HCT116 (cell line): ENCODE results near the gene GMPR2.

Source experiments
- CBX3 ChIP-seq: IDR thresholded peaks from 2 replicates; pipeline ENCODE4 v1.6.1; 2012; ENCODE audit warnings: low read depth
- EZH2 ChIP-seq: fragments of 200-600 bp; sonication (generic); IDR thresholded peaks from 2 replicates; pipeline ENCODE4 v1.6.1; 2017; ENCODE audit warnings: antibody characterized with exemption, mixed run types
- POLR2A ChIP-seq: IDR thresholded peaks from 2 replicates; pipeline ENCODE4 v1.7.0; 2011; ENCODE audit warnings: borderline replicate concordance; ENCODE audit not compliant: insufficient read depth, insufficient read length; ENCODE audit errors: extremely low read depth
- POLR2AphosphoS5 ChIP-seq: IDR thresholded peaks from 2 replicates; pipeline ENCODE4 v1.6.1; 2011; ENCODE audit warnings: mild to moderate bottlenecking, low read depth, low read length, moderate library complexity
- RAD21 ChIP-seq: IDR thresholded peaks from 2 replicates; pipeline ENCODE4 v1.6.1; 2012; ENCODE audit warnings: low read depth, mild to moderate bottlenecking
- SP1 ChIP-seq: IDR thresholded peaks from 2 replicates; pipeline ENCODE4 v1.6.1; 2012; ENCODE audit warnings: low read depth
- YY1 ChIP-seq: IDR thresholded peaks from 2 replicates; pipeline ENCODE4 v1.6.1; 2011; ENCODE audit warnings: low read length, low read depth, moderate library complexity, mild to moderate bottlenecking; ENCODE audit not compliant: insufficient replicate concordance; ENCODE audit errors: extremely low read depth
- ZNF274 ChIP-seq: fragments of 200-500 bp; sonication (Bioruptor generic); IDR thresholded peaks from 2 replicates; pipeline ENCODE4 v1.6.1; 2014; ENCODE audit warnings: mild to moderate bottlenecking, low read depth, low read length, inconsistent platforms
- TF ChIP-seq, protein P1 (sequence below), 3 experiments: fragments of 200-600 bp in 1 of 3; sonication (generic) in 1 of 3; IDR thresholded peaks in 2 of 3; conservative IDR thresholded peaks in 1 of 3; 2 replicates each; pipeline ENCODE4 v1.5.1; 2012 to 2017; ENCODE audit warnings: low read depth in 2 of 3, low read length in 2 of 3, antibody characterized with exemption in 1 of 3, borderline replicate concordance in 1 of 3, control low read depth in 1 of 3, mild to moderate bottlenecking in 1 of 3, mixed read lengths in 1 of 3, mixed run types in 1 of 3, moderate library complexity in 1 of 3; ENCODE audit not compliant: insufficient read depth in 1 of 3
- TF ChIP-seq, protein P2 (sequence below): IDR thresholded peaks from 2 replicates; pipeline ENCODE4 v1.6.1; 2012
- TF ChIP-seq, protein P3 (sequence below): IDR thresholded peaks from 2 replicates; pipeline ENCODE4 v1.6.1; 2012; ENCODE audit warnings: low read depth

DNA sequence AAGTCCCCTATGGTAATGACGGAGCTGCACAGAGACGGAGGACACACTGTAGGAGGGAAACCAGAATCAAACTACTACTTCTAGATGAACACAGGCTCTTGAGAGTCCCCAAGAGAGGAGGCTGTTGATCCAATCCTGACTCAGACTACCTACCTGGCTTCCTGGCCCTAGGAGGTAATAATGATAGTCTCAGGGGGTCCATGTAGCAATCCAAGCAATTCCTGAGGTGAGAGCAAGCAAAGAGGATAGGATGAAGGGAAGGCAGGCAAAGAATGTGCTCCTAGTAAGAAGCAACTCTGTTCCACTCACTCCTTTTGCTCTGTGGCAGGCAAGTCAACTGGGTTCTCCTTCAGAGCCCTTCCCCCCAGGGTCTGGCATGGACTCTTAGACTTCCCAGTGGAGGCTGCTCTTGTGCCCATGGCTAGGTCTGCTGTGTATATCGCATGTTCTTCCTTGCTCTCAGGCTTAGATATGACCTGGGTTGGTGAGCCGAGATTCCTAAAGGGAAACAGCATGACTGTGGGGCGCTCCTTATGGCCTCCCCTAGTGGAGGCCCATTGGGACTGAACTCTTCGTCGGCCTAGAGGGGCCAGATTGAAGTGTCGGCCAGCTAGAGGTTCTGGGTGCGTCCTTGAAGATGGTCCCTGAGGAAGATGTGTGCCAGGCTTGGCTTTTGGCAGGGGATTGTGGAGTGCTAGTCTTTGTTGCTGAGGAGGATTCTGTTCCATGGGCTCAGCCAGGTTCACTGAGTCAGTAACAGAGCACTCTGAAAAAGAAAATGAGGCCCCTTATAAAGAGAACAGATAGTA lies 7.6 kb downstream of the GMPR2 start:
- TF ChIP-seq, protein P1, sequence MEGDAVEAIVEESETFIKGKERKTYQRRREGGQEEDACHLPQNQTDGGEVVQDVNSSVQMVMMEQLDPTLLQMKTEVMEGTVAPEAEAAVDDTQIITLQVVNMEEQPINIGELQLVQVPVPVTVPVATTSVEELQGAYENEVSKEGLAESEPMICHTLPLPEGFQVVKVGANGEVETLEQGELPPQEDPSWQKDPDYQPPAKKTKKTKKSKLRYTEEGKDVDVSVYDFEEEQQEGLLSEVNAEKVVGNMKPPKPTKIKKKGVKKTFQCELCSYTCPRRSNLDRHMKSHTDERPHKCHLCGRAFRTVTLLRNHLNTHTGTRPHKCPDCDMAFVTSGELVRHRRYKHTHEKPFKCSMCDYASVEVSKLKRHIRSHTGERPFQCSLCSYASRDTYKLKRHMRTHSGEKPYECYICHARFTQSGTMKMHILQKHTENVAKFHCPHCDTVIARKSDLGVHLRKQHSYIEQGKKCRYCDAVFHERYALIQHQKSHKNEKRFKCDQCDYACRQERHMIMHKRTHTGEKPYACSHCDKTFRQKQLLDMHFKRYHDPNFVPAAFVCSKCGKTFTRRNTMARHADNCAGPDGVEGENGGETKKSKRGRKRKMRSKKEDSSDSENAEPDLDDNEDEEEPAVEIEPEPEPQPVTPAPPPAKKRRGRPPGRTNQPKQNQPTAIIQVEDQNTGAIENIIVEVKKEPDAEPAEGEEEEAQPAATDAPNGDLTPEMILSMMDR (IDR thresholded peaks at IDR 0.05 in 2 of 3, conservative IDR thresholded peaks at IDR 0.05 in 1 of 3; ENCODE audit: borderline replicate concordance in 1 of 3, insufficient read depth in 1 of 3, low read depth in 2 of 3, low read length in 2 of 3): no peak
- no peak for TF ChIP-seq SP1
- no peak for TF ChIP-seq POLR2A
- no peak for TF ChIP-seq CBX3
- no peak for TF ChIP-seq EZH2
- TF ChIP-seq RAD21: no peak
- no peak for TF ChIP-seq POLR2AphosphoS5
- no peak for TF ChIP-seq ZNF274
- no peak for TF ChIP-seq YY1
- TF ChIP-seq, protein P2, sequence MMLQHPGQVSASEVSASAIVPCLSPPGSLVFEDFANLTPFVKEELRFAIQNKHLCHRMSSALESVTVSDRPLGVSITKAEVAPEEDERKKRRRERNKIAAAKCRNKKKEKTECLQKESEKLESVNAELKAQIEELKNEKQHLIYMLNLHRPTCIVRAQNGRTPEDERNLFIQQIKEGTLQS: no peak
- TF ChIP-seq, protein P3, sequence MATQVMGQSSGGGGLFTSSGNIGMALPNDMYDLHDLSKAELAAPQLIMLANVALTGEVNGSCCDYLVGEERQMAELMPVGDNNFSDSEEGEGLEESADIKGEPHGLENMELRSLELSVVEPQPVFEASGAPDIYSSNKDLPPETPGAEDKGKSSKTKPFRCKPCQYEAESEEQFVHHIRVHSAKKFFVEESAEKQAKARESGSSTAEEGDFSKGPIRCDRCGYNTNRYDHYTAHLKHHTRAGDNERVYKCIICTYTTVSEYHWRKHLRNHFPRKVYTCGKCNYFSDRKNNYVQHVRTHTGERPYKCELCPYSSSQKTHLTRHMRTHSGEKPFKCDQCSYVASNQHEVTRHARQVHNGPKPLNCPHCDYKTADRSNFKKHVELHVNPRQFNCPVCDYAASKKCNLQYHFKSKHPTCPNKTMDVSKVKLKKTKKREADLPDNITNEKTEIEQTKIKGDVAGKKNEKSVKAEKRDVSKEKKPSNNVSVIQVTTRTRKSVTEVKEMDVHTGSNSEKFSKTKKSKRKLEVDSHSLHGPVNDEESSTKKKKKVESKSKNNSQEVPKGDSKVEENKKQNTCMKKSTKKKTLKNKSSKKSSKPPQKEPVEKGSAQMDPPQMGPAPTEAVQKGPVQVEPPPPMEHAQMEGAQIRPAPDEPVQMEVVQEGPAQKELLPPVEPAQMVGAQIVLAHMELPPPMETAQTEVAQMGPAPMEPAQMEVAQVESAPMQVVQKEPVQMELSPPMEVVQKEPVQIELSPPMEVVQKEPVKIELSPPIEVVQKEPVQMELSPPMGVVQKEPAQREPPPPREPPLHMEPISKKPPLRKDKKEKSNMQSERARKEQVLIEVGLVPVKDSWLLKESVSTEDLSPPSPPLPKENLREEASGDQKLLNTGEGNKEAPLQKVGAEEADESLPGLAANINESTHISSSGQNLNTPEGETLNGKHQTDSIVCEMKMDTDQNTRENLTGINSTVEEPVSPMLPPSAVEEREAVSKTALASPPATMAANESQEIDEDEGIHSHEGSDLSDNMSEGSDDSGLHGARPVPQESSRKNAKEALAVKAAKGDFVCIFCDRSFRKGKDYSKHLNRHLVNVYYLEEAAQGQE: no peak
